ENCODE data around the gene CCDC138.

GRCh38 chr2:108911401-108911800 lies 124.8 kb downstream of the CCDC138 start:
- TF ChIP-seq POLR2A (IDR thresholded peaks at IDR 0.05) (no peak), CTCF (IDR thresholded peaks at IDR 0.05) (no peak)

Data from lower leg skin (tissue), 3 donors.